AG04449 (cell line): ENCODE measurements around the gene NENF.

Source experiments
- CTCF ChIA-PET: fragments of 350-600 bp; formaldehyde crosslinking; extraction: SDS; loops from one replicate; lab custom pipeline; 2021; ENCODE audit warnings: antibody characterized with exemption; lab: Yijun Ruan, JAX
- POLR2A ChIA-PET: fragments of 400-600, 350-600 bp; formaldehyde crosslinking; extraction: SDS; loops from one replicate; lab custom pipeline; 2020; ENCODE audit warnings: antibody characterized with exemption, inconsistent platforms; lab: Yijun Ruan, JAX
- DNase-seq: peaks from one replicate; pipeline ENCODE4 v3.0.0-alpha.2; 2010; ENCODE audit warnings: low read depth, low spot score
- H3K4me3 ChIP-seq: 2 replicates; pipeline ENCODE4 v1.5.1; 2011; ENCODE audit warnings: low read depth, mild to moderate bottlenecking, control low read depth, low read length
- CTCF ChIP-seq: IDR thresholded peaks from one replicate; pipeline ENCODE4 v1.5.1; 2011; ENCODE audit warnings: mild to moderate bottlenecking, moderate library complexity, low read length, control low read depth, inconsistent platforms; ENCODE audit not compliant: insufficient read depth; ENCODE audit errors: missing control alignments

NENF gene

GRCh38 chr1:212434992-212435391, 2.3 kb downstream of the NENF start:
- CTCF ChIA-PET: interaction anchor here (1.6 kb wide), 1 partner anchor 21 kb away, joined by 7 read pairs; no protein-coding TSS in a partner anchor
- POLR2A ChIA-PET: no interaction called here
- TF ChIP-seq CTCF: no peak
- no peak overlapping the region for H3K4me3 ChIP-seq
- DNase-seq: no peak

GRCh38 chr1:212437179-212437798, 4.6 kb downstream of the NENF start:
- TF ChIP-seq CTCF: no peak
- POLR2A ChIA-PET: no interaction called here
- no peak for DNase-seq
- CTCF ChIA-PET: interaction anchor here (1.1 to 2.0 kb wide), 3 partner anchors 12 to 367 kb away, joined by 3 to 17 read pairs (median 4); no protein-coding TSS in a partner anchor
- H3K4me3 ChIP-seq: no peak overlapping the region

GRCh38 chr1:212438831-212439237, 6.1 kb downstream of the NENF start:
- no peak for TF ChIP-seq CTCF
- H3K4me3 ChIP-seq: no peak overlapping the region
- ChIA-PET POLR2A (no interaction called here), CTCF (interaction anchor here (4.1 kb wide), 1 partner anchor 17 kb away, joined by 24 read pairs; no protein-coding TSS in a partner anchor)
- DNase-seq: no peak

- POLR2A ChIA-PET: no interaction called here
- no peak for DNase-seq
- CTCF ChIA-PET: interaction anchor here (1.0 to 4.1 kb wide), 7 partner anchors 12 to 377 kb away, joined by 3 to 24 read pairs (median 5); no protein-coding TSS in a partner anchor
- no peak overlapping the region for H3K4me3 ChIP-seq
- no peak for TF ChIP-seq CTCF
Observed at GRCh38 chr1:212440419-212440818, 7.7 kb downstream of the NENF start.

GRCh38 chr1:212442408-212442807, 9.7 kb downstream of the NENF start:
- DNase-seq: no peak
- TF ChIP-seq CTCF: no peak
- no peak overlapping the region for H3K4me3 ChIP-seq
- CTCF ChIA-PET: interaction anchor here (0.6 to 4.1 kb wide), 6 partner anchors 11 to 762 kb away, joined by 3 to 24 read pairs (median 4); no protein-coding TSS in a partner anchor
- POLR2A ChIA-PET: no interaction called here

GRCh38 chr1:212446333-212446732, 13.6 kb downstream of the NENF start:
- TF ChIP-seq CTCF: no peak
- no peak for DNase-seq
- no peak overlapping the region for H3K4me3 ChIP-seq
- ChIA-PET POLR2A (no interaction called here), CTCF (interaction anchor here (1.2 to 1.7 kb wide), 2 partner anchors 9 to 383 kb away, joined by 3 to 10 read pairs; no protein-coding TSS in a partner anchor)
